Stimulated activated CD4-positive, alpha-beta T cell treated with anti-CD3 and anti-CD28 coated beads, Interleukin-4, amount 100 ng/mL, for 24 hours (primary cell): ENCODE results near the gene JPH2.
"Not testable (repeated sequence)": the region's sequence is repeated elsewhere in the genome, so short reads cannot be mapped to it uniquely, and the experiment has no call there.

Experiments
- DNase-seq: peaks from one replicate; pipeline ENCODE4 v3.0.0-alpha.2; 2020

Gene JPH2

DNA sequence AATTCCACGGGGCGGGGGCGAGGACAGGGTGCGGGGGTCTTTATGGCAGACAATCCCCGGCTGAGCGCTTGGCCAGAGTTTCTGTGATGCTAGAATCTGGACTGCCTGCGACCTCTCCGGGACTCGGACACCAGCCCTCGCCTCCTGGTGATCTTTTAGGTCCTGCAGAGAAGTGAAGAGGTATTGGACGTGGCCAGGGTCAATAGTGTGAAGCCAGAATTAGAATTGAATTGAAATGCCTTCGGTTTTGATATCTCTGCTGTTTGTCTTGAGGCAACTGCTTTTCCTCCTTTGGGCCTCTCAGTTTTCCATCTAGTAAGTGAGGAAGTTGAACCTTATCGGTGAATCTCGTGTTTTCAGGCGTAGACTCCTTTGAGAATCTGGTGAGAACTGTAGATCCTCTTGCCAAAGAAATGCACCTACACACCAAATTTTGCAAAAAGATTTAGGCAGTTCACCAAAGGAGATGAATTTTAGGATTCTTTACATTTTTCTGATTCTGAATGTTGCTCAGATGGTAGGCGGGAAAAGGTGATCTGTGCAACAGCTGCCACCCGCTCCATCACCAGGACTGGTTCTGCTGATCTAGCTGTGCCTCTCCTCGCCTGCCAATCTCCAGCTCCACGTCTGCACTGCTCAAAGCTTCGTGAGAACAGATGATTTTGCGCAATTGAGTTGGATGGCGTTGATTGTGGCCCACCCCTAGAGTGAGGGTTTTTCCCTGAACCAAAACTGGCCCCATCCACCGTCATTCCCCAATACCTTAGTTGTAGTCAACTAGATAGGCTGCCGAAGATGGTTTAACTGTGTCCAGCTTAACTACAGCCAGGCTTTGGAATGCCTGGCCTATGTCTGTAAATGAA, 24.4 kb upstream of the JPH2 start:
- DNase-seq, result no peak

DNA sequence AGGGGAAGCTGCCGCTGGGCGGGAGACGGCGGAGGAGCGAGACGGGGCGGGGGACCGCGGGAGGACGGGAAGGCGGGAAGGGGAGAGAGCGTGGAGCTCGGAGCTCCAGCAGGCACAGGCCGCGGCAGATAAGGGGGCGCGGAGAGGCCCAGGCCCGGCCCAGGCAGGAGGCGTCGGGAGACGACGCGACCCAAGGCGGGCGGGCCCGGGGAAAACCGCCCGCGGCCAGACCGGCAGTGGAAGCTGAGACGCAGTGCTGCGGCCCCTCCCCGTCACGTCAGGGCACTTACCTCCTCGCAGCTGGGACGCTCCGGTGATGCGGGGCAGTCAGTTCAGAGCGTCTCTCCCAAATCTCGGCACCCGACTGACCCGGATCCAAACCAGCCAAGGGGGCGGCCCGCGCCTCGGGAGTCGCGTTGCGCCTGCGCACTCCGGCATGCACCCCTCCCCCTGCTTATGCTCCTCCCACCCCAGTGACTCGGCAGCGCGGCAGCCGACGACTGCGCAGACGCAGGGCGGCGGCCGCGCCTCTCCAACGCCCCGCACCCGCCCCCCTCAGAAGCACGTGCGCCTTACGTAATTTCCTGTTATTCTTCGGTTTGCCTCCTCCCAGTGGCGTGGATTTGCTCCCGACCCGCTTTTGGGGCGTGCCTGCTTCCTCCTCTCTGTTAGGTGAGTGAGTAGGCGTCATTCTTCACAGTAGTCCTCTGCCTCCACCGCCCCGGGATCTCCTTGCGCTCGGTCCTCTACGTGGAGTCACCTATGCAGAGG, 23.6 kb upstream of the JPH2 start, which contains the start of gene OSER1:
Gene OSER1 (minus strand): TSS at position 366 of the 771 bp plus-strand sequence. CDS start 3,814 bp downstream, outside the sequence.
- peak; percentile 97 for DNase-seq

DNA sequence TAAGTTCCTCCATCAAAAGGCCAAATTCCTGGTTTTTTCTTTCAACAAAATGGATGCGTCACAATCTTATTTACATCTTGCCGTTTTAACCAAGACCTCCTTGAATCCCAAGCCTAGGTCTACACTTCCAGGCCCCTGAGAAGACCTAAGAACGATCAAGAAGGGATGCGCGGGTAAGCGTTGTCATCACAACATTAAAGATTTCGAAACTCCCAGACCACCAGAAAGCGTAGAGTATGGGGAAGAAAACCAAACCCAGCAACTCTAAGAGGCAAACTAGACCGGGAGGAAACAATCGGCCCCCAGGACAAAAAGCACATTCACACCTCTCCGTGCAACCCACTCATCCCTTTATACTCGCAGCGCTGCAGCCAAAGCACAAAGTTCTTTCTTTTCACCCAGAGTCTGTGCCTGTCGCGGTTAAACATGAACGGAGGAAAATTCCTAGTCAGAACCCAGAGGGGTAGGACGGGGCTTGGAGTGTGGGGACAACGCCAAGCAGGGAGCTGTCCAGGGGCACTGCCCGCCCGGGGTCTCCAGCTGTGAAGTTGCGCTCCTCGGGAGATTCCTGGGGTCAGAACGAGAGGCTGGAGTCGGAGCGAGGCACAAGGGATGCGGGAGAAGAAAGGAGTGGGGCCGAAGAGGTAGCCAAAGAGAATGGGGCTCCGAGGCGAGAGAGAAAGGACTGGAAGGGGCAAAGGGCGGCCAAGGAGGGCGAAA, 22.9 kb upstream of the JPH2 start:
- peak; percentile 28 for DNase-seq

DNA sequence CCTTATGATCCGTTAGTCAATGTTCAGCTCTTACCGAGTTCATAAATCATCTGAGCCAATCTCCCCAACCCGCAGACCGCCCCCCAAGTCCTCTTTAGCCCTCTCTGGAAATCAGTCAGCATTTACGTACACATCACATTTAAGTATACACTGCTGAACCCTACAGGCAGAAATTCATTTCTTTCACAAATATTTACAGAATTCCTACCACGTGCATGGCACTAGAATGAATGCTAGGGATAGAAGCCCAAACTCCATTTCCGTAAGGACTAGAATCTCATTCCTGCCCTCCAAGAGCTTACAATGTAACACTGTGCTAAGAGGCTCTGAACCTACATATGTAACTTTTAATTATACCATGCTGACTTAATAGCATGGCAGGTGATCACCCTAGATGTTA, 21.8 kb upstream of the JPH2 start:
- no peak for DNase-seq

DNA sequence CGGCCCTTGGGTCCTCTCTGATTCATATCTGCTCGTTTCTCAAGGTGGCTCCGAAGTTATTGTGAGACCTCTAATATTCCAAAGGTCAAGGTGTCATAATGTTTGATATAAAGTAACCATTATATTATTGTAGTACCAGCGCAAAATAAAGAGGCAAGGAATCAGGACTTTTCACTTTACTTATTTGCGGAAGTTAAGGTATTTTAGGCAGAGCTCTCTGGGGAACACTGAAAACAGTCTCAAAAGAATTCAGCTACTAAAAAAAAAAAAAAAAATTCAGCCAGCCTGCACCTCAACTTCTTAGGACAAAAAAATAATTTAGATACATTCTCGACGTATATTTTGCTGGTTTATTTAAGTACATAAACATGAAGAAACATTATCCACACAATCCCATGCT, 21.2 kb upstream of the JPH2 start:
- DNase-seq, result no peak

DNA sequence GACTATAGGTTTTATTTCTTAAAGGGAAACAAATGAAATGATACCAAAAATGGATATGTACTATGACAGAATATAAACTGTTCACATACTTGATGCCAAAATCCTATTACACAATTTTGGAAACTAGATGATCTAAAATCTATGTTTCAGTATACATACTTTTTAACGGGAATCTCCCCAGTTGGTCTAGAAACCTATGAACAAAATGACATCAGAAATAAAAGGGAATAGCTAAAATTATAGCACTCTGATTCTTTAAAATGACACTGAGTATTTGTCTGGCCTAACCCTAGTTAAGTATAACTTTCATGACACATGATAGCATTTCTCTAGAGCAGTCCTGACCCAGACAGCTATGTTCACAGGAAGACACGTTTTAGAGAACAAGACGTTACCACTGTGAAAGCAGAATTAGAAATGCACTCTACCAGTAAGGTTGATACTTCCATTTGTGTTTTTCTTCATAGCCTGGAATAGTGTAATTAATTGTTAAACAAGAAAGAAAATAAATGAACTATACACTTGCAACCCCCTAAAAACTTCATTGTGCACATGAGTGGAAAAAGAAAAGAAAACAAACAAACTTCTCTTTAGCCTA, 20.2 kb upstream of the JPH2 start:
- no peak for DNase-seq

DNA sequence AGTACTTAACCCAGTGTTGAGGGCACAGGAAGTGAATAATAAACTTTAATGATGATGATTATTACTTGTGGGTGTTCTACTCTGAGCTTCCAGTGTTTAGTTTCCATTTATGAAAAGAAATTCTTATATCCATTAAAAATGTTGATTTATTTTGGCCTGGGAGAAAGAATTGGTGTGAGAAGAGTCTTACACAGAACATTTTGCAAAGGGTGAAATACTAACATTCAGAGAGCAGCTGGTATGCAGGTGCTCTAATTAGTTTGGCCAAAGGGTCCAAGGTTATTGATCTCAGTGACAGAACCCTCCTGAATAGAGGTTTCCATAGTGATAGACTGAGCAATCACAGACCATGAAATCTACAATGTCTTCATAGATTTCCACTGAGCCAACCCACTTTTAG, 19.1 kb upstream of the JPH2 start:
- no peak for DNase-seq

DNA sequence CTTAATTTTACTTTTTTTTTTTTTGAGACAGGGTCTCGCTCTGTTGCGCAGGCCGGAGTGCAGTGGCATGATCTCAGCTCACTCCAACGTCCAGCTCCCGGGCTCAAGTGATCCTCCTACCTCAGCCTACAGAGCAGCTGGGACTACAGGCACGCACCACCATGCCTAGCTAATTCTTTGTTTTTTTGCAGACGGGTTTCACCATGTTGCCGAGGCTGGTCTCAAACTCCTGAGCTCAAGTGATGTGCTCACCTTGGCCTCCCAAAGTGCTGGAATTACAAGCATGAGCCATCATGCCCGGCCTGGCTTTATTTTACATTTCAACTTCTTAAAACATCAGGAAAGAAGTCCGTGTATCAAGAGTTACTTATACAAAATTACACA, 17.8 kb upstream of the JPH2 start:
- no peak for DNase-seq

DNA sequence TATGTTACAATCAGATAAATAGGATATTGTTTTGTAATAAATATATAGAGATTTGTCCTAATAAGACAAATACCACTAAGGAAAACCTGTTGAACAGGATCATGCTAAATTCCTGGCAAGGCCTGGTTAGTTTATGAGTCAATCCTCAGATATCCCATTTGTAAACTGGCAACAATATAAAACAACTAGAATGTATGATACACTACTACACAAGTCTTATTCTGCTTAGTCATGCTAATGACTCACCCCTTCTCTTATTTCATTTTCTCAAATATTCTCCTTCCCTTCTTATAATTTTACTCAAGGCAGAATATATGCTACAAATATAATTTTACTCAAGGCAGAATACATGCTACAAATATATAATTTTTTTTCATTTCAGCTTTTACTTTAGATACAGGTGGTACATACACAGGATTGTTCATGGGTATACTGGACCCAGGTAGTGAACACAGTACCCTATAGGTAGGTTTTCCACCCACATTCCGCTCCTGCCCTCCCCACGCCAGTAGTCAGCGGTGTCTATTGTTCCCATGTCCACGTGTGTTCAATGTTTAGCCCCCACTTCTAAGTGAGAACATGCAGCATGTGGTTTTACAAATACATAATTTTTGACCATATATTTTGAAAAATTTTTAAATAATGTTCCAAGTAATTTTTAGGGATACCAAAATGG, 17.3 kb upstream of the JPH2 start:
- no peak for DNase-seq

DNA sequence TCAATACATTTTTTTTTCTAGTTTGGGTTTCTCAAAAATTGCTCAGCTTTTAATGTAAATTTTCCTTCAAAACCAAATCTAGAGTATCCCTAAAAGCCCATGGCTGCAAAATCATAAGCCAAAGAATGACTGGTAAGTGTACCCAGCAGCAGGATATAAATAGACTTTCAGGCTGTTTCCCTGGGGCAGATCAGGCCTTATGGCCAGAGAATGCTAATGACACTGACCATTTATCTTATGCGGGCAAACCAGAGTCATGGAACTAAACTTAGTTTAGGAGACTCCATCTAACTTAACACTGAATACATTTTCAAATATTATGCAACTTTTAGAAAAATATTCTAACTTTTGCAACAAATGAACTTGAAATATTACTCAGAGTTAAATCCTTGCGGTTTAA, 16.2 kb upstream of the JPH2 start:
- DNase-seq, result no peak

DNA sequence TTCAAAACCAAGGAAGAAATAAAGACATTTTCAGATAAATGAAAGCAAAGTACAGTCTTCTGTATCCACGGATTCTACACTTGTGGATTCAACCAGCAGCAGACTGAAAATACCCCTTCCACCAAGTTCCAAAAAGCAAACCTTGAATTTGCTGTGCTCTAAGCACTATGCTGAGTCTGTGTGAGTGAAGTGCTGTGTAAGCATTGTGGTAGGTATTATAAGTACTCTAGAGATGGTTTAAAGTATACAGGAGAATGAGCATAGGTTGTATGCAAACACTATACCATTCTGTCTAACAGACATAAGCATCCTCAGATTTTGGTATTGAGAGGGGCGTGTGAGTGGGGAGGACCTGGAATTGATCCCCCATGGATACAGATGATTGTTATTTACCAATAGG, 14.0 kb upstream of the JPH2 start:
- DNase-seq, result no peak

DNA sequence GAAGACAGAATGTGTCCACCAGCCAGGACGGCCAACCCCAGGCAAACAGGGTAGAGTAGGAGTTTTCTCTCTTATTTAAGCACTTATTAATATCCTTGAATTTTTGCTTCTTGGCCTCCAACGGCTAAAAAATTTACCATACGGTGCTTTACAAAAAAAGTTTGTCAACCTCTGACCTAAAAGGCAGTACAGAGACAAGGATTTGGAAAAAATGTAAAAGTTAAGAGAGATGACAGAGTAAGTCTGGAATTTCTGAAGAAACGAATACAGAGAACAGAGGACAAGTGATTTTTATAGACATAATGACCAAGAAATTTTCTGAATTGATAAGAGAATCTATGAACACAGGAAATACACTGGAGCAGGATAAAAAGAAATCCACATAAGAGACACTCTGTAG, 13.4 kb upstream of the JPH2 start:
- no peak for DNase-seq

DNA sequence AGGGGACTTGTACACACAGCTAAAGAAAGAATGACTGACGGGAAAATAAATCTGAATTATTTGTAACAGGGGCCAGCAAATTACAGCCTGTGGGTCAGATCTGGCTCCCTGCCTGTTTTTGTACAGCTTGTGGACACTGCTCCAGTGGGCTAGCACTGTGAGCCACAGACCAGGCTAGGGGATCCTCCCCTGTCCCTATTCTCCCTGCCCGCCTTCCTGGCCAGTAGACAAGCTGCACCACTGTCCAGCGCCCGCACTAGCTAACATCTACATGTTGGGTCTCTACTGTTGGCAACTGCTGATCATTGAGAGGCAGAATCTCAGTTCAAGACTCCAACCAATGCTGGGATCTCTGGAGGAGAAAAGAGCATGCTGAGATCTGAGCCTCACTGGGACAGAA, 12.9 kb upstream of the JPH2 start:
- DNase-seq, result no peak

DNA sequence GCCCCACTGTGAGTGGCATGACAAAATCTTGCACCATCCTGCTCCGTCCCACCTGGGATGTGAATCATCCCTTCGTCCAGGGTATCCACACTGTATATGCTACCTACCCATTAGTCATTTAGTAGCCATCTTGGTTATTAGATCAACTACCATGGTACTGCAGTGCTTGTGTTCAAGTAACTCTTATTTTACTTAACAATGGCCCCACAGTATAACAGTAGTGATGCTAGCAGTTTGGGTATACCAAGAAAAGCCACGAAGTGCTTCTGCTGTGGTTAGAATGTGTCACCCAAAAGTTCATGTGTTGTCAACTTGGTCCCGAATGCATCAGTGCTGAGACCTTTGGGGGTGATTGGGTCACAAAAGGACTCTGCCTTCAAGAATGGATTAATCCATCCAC, 11.9 kb upstream of the JPH2 start:
- DNase-seq, result no peak

DNA sequence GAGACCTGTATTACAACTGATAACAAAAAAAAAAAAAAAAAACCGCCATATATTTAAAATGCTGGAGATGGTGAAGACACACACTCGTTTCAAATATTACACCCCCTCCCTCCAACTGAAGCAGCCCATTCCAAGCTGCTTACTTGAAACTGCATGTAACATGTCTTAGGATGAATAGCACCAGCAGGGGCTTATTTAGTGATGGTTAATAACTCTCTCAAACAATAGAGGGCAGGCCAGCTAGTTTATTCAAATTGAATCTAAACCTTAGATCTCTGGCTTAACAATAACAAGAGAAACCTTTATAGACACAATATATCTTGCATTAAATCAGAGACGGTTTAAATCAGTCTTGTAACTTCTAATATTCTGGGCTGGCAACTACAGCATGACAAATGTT, 9.3 kb upstream of the JPH2 start:
- no peak for DNase-seq

DNA sequence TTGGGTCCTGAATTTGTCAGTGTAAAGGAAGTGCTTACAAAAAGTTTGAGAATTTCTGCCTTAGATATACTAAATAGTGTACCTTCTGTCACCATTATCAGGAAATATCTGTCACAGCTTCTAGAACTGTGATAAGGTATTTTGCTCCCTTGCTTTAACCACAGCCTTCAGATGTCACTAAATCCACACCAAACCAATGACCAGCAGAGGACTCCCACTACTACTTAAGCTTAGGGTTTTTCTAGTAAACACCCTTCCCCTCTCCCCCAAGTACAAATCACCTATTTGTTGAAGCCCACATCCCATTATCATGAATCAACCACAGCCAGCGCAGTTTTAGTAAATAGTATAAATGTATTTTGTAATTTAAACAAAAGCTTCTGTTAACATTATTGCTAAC, 8.6 kb upstream of the JPH2 start:
- DNase-seq, result no peak

DNA sequence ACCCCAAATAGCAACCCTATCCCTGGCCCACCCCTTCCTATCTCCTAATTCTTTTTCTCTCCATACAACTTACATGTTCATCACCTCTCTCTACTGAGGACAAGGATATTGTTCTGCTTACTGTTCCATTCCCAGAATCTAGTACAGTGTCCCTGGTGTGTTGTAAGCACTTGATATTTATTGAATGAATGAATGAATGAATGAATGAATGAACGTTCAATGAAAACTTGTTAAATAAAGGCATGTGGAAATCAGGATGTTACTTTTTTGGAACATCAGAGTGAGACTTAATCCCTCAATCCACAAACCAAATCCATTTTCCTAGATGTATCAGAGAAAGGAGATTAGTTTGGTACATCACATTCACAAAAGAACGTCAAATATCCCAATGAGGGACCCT, 6.8 kb upstream of the JPH2 start:
- no peak for DNase-seq

DNA sequence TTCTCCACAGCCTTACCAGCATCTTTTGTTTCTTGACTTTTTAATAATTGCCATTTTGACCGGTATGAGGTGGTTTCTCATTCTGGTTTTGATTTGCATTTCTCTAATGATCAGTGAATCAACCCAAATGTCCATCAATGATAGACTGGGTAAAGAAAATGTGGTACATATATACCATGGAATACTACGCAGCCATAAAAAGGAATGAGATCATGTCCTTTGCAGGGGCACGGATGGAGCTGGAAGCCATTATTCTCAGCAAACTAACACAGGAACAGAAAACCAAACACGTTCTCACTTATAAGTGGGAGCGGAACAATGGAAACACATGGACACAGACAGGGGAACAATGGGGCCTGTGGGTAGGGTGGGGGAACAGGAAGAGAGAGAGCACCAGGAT, 4.7 kb upstream of the JPH2 start:
- not testable (repeated sequence) for DNase-seq

DNA sequence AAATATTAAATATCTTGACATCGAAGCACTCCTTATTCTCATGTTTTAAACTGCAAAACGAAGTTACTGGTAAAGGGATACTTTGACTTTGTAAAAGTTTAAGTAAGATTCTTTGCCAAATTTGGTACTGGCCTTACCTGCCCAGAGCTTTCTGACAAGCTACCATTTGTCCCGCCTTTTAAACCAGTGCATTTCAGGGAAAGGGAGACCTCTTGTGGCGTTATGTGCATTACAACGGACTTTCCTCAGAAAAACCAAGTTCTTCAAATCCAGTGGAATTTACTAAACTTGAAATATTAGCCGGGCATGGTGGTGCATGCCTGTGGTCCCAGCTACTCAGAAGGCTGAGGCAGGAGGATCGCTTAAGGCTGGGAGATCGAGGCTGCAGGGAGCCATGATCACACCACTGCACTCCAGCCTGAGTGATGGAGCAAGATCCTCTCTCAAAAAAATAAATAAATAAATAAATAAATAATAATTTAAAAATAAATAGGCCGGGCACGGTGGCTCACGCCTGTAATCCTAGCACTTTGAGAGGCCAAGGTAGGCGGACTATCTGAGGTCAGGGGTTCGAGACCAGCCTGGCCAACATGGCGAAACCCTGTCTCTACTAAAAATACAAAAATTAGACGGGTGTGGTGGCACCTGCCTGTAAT, 3.3 kb upstream of the JPH2 start:
- peak; percentile 53 for DNase-seq

DNA sequence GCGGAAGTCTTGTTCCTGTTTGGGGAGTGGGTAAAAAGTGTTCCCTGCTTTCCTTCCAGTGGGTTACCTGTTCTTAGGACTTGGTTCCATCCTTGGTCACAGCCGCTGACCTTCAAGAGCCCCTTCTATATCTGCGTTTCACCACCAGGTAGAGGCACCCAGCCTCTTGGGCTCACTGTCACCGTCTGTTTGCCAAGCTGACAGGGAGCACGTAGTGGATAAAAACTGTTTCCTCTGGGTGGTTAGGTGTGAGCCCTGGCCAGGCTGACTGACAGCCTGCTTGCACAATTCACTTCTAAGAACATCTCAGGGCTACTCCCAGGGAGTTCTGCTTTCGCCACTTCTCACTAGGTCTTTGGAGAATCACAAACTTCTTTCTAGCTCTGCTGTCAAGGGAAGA, 1.8 kb upstream of the JPH2 start:
- no peak for DNase-seq

DNA sequence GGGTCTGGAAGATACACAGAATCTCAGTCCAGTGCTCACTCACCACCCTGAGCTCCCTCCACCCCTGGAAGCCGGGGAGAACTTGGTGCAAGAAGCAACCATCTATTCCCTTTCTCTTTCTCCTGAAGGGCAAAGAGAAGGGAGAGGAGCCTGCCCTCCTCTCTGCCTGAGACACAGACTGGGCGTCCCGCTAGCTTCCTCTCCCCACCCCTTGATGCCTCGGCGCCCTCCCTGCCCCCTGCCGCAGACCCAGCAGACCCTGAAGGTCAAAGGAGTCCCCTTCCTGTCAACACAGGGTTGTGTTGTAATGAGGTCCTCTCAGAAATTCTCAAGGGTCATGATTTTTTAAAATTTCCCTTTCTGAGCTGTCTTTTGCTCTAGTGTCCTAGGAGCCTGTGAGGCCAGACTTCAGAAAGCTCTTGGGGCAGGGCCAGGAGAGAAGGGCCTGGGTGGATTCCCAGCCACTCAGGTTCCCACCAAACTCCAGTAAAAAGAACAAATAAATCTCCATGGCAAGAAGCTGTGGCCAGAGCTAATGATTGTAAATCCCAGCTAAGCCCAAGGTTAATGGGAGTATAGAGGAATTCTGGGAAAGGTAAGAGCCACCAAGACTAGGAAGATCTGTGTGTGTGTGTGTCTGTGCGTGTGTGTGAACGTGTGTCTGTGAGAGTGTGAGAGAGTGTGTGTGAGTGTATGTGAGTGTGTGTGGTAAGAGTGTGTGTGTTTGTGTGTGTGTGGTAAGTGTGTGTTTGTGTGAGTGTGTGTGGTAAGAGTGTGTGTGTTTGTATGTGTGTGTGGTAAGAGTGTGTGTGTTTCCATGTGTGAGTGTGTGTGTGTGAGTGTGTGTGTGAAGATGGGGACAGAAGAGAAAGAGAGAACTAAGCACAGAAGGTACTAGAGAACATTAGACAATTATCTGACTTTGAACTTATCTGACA, 1.1 kb upstream of the JPH2 start:
- no peak for DNase-seq
